ENCODE measurements around the gene LRG1. TPM values are rescaled to one million over a fixed set of nuclear protein-coding genes. Genes with fewer than 3 reads are reported as not detected.
A peak's percentile ranks its signal among the peaks of the same experiment; 100 is the strongest.
"Not testable (repeated sequence)": the region's sequence is repeated elsewhere in the genome, so short reads cannot be mapped to it uniquely, and the experiment has no call there.

Gene LRG1
- total RNA-seq, 2 donors from 2014 or later, result 11.6 to 31.8 TPM

GRCh38 chr19:4537953-4538600 is 1.8 kb downstream of the LRG1 start:
- ATAC-seq, result no peak
- DNase-seq, result no peak
- intact Hi-C loops (cut with DNase I, micrococcal nuclease), result no loop called here

DNA sequence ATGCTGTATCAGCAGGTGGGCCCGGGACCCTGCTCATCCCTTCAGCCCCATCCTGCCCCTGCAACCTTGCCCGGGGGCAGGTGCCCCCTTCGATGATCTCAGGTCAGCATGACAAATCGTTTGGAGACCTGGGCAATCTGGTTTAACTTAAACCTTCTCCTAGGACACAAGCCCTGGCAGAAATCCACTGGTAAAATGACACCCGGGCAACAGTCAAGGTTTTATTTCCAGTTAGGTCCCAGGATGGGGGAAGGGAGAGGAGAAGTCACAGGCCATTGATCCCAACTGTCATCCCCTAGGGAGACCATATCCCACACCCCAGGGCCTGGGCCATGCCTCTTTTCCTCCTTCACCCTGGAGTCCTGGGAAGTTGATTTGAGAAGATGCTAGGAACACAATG is 3.0 kb downstream of the LRG1 start:
- intact Hi-C loops (cut with DNase I, micrococcal nuclease), result no loop called here
- ATAC-seq, result no peak
- DNase-seq, result no peak

- DNase-seq (peak; percentile 79 to 87), ATAC-seq (peak; percentile 69)
- intact Hi-C loops (cut with DNase I, micrococcal nuclease), result no loop called here
These were observed 4.8 kb downstream of the LRG1 start, which contains the start of gene PLIN5 for GRCh38 chr19:4534836-4535658. Gene PLIN5 (minus strand): TSS chr19:4535224. CDS start chr19:4534074, 1,150 bp downstream.

GRCh38 chr19:4533835-4534424 is 5.9 kb downstream of the LRG1 start:
- intact Hi-C loops (cut with DNase I, micrococcal nuclease), result no loop called here
- ATAC-seq, result no peak
- no peak for DNase-seq

DNA sequence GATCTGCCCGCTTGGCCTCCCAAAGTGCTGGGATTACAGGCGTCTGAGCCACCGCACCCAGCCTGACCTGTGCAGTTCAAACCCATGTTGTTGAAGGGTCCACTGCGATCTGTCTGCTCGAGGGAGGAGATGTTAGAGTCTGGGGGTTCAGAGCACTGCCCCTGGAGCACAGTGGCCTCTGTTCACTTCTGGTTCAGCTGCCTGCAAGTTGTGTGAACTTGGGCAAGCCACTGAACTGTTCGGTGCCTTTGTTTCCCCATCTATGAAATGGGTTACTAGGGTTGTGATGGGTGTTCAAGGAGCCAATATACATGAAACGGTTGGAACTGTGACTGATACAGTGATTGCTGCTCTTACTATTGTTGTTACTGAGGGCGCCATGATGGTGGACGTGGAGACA is 6.5 kb downstream of the LRG1 start:
- ATAC-seq (no peak), DNase-seq (no peak)
- intact Hi-C loops (cut with DNase I, micrococcal nuclease), result no loop called here

DNA sequence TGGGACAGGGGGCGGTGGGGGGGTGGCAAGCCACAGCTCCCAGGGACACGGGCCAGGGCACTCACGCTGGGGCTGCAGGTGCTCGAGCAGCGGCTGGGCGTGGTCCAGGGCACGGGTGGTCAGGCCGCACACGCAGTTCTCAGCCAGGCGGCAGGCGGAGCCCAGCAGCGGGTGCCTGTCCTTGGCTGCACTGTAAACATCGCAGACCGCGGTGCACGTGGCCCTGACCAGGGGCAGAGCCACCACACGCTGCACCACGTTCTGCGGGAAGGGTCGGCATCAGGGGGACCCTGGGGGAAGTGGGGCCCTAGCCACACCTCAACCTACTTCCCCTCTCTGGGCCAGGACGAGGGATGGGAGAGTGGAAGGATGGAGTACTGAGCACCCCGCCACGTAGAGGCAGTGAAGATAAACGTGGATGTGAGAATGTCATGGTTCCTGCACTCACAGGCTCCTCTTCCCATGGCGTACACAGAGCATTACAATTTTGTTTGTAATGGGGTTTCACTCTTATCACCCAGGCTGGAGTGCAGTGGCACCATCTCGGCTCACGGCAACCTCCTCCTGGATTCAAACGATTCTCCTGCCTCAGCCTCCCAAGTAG is 8.2 kb downstream of the LRG1 start:
- intact Hi-C loops (cut with DNase I, micrococcal nuclease), result no loop called here
- no peak for DNase-seq
- ATAC-seq, result peak; percentile 47

GRCh38 chr19:4529924-4530522 is 9.8 kb downstream of the LRG1 start:
- intact Hi-C loops (cut with DNase I, micrococcal nuclease), result no loop called here
- ATAC-seq, result no peak
- DNase-seq, result no peak

- intact Hi-C loops (cut with DNase I, micrococcal nuclease), result no loop called here
- no peak for DNase-seq
- ATAC-seq, result no peak
These were observed 11.0 kb downstream of the LRG1 start for GRCh38 chr19:4528843-4529242.

DNA sequence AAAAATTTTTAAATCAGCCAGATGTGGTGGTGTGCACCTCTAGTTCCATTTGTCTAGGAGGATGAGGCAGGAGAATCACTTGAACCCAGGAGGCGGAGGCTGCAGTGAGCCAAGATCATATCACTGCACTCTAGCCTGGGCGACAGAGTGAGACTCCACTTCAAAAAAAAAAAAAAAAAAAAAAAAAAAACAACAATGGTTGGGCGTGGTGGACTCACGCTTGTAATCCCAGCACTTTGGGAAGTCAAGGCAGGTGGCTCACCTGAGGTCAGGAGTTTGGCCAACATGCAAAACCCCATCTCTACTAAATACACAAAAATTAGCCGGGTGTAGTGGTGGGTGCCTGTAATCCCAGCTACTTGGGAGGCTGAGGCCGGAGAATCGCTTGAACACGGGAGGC is 12.5 kb downstream of the LRG1 start:
- not testable (repeated sequence) for ATAC-seq, DNase-seq

DNA sequence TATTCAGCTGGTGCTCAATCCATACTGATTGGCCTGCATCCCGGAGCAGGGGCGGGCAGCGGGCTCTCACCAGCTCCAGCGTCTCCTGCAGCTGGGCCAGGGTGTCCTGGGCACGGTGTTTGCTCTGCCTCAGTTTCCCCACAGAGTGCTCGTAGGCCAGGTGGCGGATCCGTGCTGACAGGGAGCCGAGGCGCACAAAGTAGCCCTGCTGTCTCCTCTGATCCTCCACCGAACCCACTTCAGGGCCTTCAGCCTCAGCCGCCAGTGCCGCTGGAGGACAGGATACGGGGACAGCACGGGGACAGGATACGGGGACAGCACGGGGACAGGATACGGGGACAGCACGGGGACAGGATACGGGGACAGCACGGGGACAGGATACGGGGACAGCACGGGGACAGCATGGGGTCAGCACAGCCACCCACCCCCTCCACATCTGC is 14.3 kb downstream of the LRG1 start:
- no peak for ATAC-seq
- intact Hi-C loops (cut with DNase I, micrococcal nuclease), result no loop called here
- DNase-seq, result no peak

More for the DNA sequence above, 12.5 kb downstream of the LRG1 start:
- intact Hi-C loops (cut with DNase I, micrococcal nuclease), result not testable (repeated sequence)

DNA sequence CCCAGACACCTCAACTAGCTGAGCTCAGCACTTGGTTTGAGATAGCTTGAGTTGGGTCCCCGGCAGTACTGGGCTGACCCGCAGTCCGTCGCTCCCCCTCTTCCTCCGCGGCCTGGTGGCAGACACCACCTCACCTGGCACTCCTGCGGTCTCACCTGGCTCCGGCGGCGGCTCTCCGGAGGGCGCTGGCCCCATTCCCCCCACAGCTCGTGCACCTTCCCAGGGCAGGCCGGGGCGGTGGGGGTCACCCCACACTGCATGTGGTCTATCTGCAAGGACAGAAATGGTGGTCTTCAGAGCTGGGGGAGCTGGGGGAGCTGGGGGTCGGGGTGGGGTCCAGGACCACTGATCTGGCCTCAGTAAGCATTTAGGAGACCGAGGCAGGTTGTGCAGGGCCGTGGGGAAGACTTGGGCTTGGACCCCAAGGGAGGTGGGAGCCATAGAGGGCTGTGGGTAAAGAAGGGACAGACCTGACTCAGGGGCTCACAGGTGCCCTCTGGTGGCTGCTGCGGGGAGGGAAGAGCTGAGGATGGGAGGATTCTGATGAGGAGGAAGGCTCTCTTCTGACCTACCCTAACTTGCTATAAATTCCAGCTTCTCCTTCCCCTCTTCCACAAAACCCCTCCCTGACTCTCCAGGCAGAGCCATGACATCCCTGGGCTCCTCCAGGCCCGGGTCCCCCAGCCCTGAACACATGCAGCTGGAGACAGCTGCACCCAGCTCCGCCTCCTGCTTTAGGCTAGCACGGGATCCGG is 14.9 kb downstream of the LRG1 start:
- DNase-seq (peak in 1 of 2 donors; percentile 76), ATAC-seq (peak; percentile 74)
- intact Hi-C loops (cut with DNase I, micrococcal nuclease), result no loop called here

DNA sequence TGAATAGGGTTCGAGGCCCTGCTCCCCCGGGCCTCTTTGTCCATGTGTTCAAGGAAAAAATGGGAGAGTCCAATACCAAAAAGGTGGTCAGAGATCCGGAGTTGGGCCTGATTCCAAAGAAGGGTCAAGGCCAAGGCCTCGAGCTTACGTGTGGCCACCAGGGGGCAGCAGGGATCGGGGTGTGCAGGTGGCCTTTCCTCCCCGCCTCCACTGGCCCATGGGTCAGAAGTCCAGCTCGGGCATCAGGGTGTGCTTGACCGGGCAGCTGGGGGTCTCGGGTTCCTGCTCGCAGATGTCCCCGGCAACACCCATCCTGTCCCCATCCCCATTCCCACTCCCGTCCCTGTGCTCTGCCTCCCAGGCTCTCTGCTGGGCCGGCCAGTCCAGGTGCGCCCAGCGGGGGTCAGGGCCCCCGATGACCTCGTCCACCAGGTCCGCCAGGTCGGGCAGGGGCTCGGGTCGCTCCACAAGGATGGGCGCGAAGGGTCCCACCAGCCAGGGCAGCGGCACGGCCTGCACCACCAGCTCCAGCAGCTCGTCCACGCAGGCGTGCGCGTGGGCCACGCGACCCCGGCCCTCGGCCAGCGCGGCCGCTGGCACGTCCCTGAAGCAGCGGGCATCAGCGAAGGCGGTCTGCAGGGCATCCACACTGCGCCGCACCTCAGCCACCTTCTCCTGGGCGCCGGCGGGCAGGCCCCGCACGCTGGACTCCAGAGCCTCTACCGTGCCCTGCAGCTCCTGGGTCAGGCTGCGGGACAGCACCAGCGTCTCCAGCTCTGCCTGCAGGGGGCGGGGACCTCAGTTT is 16.3 kb downstream of the LRG1 start:
- ATAC-seq (peak; percentile 56), DNase-seq (peak in 1 of 2 donors; percentile 70)
- intact Hi-C loops (cut with DNase I, micrococcal nuclease), result no loop called here

GRCh38 chr19:4522291-4523002 is 17.4 kb downstream of the LRG1 start:
- intact Hi-C loops (cut with DNase I, micrococcal nuclease), result no loop called here
- ATAC-seq, result no peak
- DNase-seq, result no peak

DNA sequence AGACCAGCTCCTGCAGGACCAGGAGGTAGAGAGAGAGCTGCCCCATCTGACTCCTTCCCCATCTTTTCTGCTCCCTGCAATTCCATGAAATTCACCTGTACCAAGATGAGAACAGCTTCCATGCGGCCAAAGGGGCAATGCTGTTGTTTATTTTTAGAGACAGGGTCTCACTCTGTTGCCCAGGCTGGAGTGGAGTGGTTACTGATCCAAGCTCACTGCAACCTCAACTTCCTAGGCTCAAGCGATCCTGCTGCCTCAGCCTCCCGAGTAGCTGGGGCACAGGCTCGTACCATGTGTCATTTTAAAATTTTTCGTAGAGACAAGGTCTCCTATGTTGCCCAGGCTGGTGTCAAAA is 18.0 kb downstream of the LRG1 start:
- intact Hi-C loops (cut with DNase I, micrococcal nuclease), result no loop called here
- no peak for ATAC-seq

GRCh38 chr19:4521170-4521887 is 18.5 kb downstream of the LRG1 start:
- ATAC-seq, result no peak

More for the DNA sequence above, 18.0 kb downstream of the LRG1 start:
- DNase-seq, result no peak

DNA sequence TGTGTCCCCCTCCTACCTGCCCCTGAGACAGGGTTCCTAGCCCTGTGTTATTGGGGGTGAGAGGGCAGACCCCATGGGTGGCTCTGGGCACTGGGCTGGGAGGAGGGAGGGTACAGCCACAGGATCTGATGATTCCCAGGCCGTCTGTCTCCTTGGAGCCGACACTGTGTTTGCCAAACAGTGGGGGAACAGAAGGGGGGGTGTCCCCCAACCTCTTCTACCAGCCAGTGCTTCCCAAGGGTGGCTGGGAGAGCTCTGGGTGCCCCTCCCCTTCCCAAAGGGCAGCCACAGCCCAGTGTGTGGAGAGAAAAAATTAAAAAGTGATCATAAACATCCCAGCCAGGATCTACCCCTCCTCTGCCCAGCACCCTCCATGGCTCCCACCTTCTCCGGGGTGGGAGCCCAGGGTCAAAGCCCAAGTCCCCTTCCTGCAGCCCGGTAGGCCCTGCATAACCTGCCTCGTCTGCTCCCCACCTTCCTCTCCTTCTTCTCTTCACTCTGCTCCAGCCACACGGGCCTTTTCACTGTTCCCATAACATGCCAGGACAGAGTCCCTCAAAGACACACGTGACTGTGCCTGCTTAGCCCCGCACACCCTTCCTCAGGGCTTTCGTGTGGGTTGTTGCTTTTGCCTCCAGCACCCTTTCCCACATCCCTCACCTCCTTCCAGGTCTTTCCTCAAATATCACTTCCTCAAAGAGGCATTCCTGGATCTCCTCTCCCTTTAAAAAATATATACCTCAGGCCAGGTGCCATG is 20.1 kb downstream of the LRG1 start:
- DNase-seq, result peak in 1 of 2 donors; percentile 73
- intact Hi-C loops (cut with DNase I, micrococcal nuclease), result no loop called here
- ATAC-seq, result peak; percentile 29

More at GRCh38 chr19:4521170-4521887, 18.5 kb downstream of the LRG1 start:
- DNase-seq, result no peak
- intact Hi-C loops (cut with DNase I, micrococcal nuclease), result no loop called here

Measured in left colon (tissue), 2 donors.